Smooth muscle cell of the umbilical artery (primary cell): ENCODE results near the gene SEC31B. TPM values are rescaled to one million over a fixed set of nuclear protein-coding genes. Genes with fewer than 3 reads are reported as not detected.

Source experiments
- total RNA-seq: library from RNA; depleted of rRNA; stranded (reverse); fragments of >200 nt; gene quantifications from 2 replicates; pipeline ENCODE4 v1.2.3, GENCODE V29; 2014

SEC31B gene
- total RNA-seq: 3.2 and 3.9 TPM in 2 replicates

GRCh38 chr10:100519311-100520051 lies at the start of gene SEC31B:
Gene SEC31B, minus strand, starts transcription at chr10:100519861. Its CDS starts 2,909 bp downstream, at chr10:100516952.

GRCh38 chr10:100535715-100536353 lies 16.2 kb upstream of the SEC31B start, which contains the start of gene HIF1AN:
Gene HIF1AN, plus strand, starts transcription at chr10:100535943. Its CDS starts 16 bp downstream, at chr10:100535959.

GRCh38 chr10:100529475-100530298 lies 10.0 kb upstream of the SEC31B start, which contains the start of gene NDUFB8:
Gene NDUFB8, minus strand, starts transcription at chr10:100529871. Its CDS starts 20 bp downstream, at chr10:100529851.

GRCh38 chr10:100462709-100463108 lies 57.0 kb downstream of the SEC31B start, which contains the start of gene WNT8B:
Gene WNT8B, plus strand, starts transcription at chr10:100463009. Its CDS starts 160 bp downstream, at chr10:100463169.

Other genes with a start within 250 kb of the SEC31B start
- 63.1 and 68.6 TPM in 2 replicates for gene BLOC1S2, start 233.2 kb downstream of the SEC31B start, total RNA-seq
- not detected in 2 replicates for gene PKD2L1, start 189.6 kb downstream of the SEC31B start, total RNA-seq
- gene SCD, start 172.6 kb downstream of the SEC31B start, total RNA-seq: 366 and 582 TPM in 2 replicates
- not detected in 2 replicates for gene WNT8B, start 56.9 kb downstream of the SEC31B start, total RNA-seq
- gene NDUFB8, start 10.0 kb upstream of the SEC31B start, total RNA-seq: 73.5 and 90.6 TPM in 2 replicates
- 13.7 and 22.2 TPM in 2 replicates for gene HIF1AN, start 16.1 kb upstream of the SEC31B start, total RNA-seq
- not detected in 2 replicates for gene PAX2, start 225.7 kb upstream of the SEC31B start, total RNA-seq